Ectodermal cell (in vitro differentiated cells): Measurements from ENCODE around the gene PIK3CG.

ENCODE experiments used
- H3K27ac ChIP-seq: 2 replicates; pipeline ENCODE4 v1.7.0; 2013; ENCODE audit warnings: mild to moderate bottlenecking, low read depth, low read length; ENCODE audit not compliant: insufficient read depth, poor library complexity, severe bottlenecking
- H3K27me3 ChIP-seq: 2 replicates; pipeline ENCODE4 v1.7.0; 2013; ENCODE audit warnings: mild to moderate bottlenecking, low read length; ENCODE audit not compliant: insufficient read depth, control insufficient read depth, poor library complexity, severe bottlenecking
- H3K36me3 ChIP-seq: one replicate; pipeline ENCODE4 v1.7.0; 2013; ENCODE audit warnings: low read length; ENCODE audit not compliant: control insufficient read depth, insufficient read depth
- H3K4me1 ChIP-seq: one replicate; pipeline ENCODE4 v1.7.0; 2013; ENCODE audit warnings: low read length; ENCODE audit not compliant: control insufficient read depth, insufficient read depth
- H3K4me3 ChIP-seq: 2 replicates; pipeline ENCODE4 v1.7.0; 2013; ENCODE audit warnings: low read depth, low read length, control low read depth; ENCODE audit not compliant: insufficient read depth
- H3K9me3 ChIP-seq: 2 replicates; pipeline ENCODE4 v1.7.0; 2013; ENCODE audit warnings: mild to moderate bottlenecking, low read length, moderate library complexity; ENCODE audit not compliant: control insufficient read depth
- WGBS, 2 experiments: methylation state at CpG; one replicate each; pipeline ENCODE4 v1.1.7; 2013; ENCODE audit warnings: missing lambda C conversion rate in 2 of 2; 5-methylcytosine and 5-hydroxymethylcytosine counted together

PIK3CG gene

GRCh38 chr7:106858618-106859532 lies 6.2 kb upstream of the PIK3CG start:
- Histone ChIP-seq H3K36me3 (no peaks in the 10 kb centered on the region), H3K27me3 (no peaks in the 10 kb centered on the region)
- 92% methylated on average over 10 of the region's 10 CpGs for WGBS, 2 experiments

GRCh38 chr7:106862317-106863089 lies 2.6 kb upstream of the PIK3CG start:
- Histone ChIP-seq H3K4me3 (no peak overlapping the region), H3K27ac (no peak overlapping the region)
- WGBS, 2 experiments, result 93 to 95% methylated on average over 7 to 8 of the region's 8 CpGs

More at GRCh38 chr7:106858618-106859532, 6.2 kb upstream of the PIK3CG start:
- Histone ChIP-seq H3K4me3 (no peak overlapping the region), H3K27ac (no peak overlapping the region), H3K4me1 (no peaks in the 10 kb centered on the region), H3K9me3 (no peaks in the 10 kb centered on the region)

GRCh38 chr7:106863274-106863997 lies 1.6 kb upstream of the PIK3CG start:
- no peaks in the 10 kb centered on the region for H3K27me3 ChIP-seq
- no peaks in the 10 kb centered on the region for H3K4me1 ChIP-seq
- no peaks in the 10 kb centered on the region for H3K9me3 ChIP-seq
- H3K4me3 ChIP-seq, result no peak overlapping the region
- 96 to 100% methylated on average over 3 of the region's 3 CpGs for WGBS, 2 experiments
- H3K27ac ChIP-seq, result no peak overlapping the region
- H3K36me3 ChIP-seq, result no peaks in the 10 kb centered on the region

More at GRCh38 chr7:106862317-106863089, 2.6 kb upstream of the PIK3CG start:
- no peaks in the 10 kb centered on the region for H3K9me3 ChIP-seq
- H3K27me3 ChIP-seq, result no peaks in the 10 kb centered on the region
- H3K4me1 ChIP-seq, result no peaks in the 10 kb centered on the region
- no peaks in the 10 kb centered on the region for H3K36me3 ChIP-seq

GRCh38 chr7:106864298-106865081 lies 592 bp upstream of the PIK3CG start:
- Histone ChIP-seq H3K4me1 (no peaks in the 10 kb centered on the region), H3K36me3 (no peaks in the 10 kb centered on the region), H3K27ac (no peak overlapping the region), H3K4me3 (no peak overlapping the region), H3K9me3 (no peaks in the 10 kb centered on the region), H3K27me3 (no peaks in the 10 kb centered on the region)
- 88 to 99% methylated on average over 1 to 2 of the region's 2 CpGs for WGBS, 2 experiments

GRCh38 chr7:106866298-106867281 lies 1.5 kb downstream of the PIK3CG start:
- 92% methylated on average over 5 of the region's 5 CpGs for WGBS, 2 experiments
- Histone ChIP-seq H3K9me3 (no peaks in the 10 kb centered on the region), H3K36me3 (no peaks in the 10 kb centered on the region), H3K4me3 (no peak overlapping the region), H3K27ac (no peak overlapping the region), H3K4me1 (no peaks in the 10 kb centered on the region), H3K27me3 (no peaks in the 10 kb centered on the region)

- Histone ChIP-seq H3K4me3 (no peak overlapping the region), H3K27me3 (no peaks in the 10 kb centered on the region), H3K27ac (no peak overlapping the region), H3K9me3 (no peaks in the 10 kb centered on the region), H3K4me1 (no peaks in the 10 kb centered on the region), H3K36me3 (no peaks in the 10 kb centered on the region)
- WGBS, 2 experiments, result 96 to 97% methylated on average over 54 of the region's 54 CpGs
These were observed 2.7 kb downstream of the PIK3CG start for GRCh38 chr7:106867641-106868351.

GRCh38 chr7:106868364-106868763 lies 3.3 kb downstream of the PIK3CG start:
- 96 to 97% methylated on average over 20 of the region's 20 CpGs for WGBS, 2 experiments
- Histone ChIP-seq H3K4me3 (no peak overlapping the region), H3K27ac (no peak overlapping the region), H3K9me3 (no peaks in the 10 kb centered on the region), H3K36me3 (no peaks in the 10 kb centered on the region), H3K4me1 (no peaks in the 10 kb centered on the region), H3K27me3 (no peaks in the 10 kb centered on the region)

GRCh38 chr7:106869954-106870353 lies 4.9 kb downstream of the PIK3CG start:
- Histone ChIP-seq H3K4me1 (no peaks in the 10 kb centered on the region), H3K36me3 (no peaks in the 10 kb centered on the region), H3K9me3 (no peaks in the 10 kb centered on the region), H3K27ac (no peak overlapping the region), H3K4me3 (no peak overlapping the region), H3K27me3 (no peaks in the 10 kb centered on the region)
- 89 to 95% methylated on average over 1 of the region's 1 CpG for WGBS, 2 experiments
